HG03439 (cell line): Measurements from ENCODE around the gene LRMDA.

Source experiments
- ATAC-seq: cut with Tn5 transposase; IDR thresholded peaks from one replicate; pipeline ENCODE4 v1.9.1; 2021; ENCODE audit warnings: mild to moderate bottlenecking, moderate library complexity; ENCODE audit not compliant: unreplicated experiment

Gene LRMDA

DNA sequence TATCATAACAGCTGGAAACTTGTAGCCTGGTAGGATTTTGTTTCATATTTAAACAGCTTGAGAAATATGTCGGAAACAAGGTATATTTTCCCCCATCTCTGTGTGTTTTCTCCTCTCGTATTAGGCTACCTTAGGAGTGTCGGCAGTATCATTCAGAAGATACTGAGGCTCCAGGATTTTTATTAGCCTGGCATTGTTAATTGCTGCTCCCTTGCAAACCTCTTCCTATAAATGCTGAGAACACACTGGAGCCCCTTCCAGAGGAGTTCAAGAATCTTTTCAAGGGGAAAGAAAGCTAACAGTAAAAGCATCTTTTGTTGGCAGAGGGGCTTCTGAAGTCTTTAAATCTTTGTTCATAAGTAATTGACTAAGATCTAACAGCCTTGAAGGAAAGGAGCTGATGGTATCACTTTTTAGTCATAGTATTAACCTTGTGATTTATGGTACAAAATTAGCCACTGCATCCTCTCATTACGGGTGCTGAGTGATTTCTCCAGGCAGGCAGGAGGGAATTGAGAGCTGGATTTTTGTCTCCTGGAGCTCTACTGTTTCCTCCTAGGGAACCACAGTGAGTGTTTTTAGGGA is 998.7 kb downstream of the LRMDA start:
- no peak for ATAC-seq

DNA sequence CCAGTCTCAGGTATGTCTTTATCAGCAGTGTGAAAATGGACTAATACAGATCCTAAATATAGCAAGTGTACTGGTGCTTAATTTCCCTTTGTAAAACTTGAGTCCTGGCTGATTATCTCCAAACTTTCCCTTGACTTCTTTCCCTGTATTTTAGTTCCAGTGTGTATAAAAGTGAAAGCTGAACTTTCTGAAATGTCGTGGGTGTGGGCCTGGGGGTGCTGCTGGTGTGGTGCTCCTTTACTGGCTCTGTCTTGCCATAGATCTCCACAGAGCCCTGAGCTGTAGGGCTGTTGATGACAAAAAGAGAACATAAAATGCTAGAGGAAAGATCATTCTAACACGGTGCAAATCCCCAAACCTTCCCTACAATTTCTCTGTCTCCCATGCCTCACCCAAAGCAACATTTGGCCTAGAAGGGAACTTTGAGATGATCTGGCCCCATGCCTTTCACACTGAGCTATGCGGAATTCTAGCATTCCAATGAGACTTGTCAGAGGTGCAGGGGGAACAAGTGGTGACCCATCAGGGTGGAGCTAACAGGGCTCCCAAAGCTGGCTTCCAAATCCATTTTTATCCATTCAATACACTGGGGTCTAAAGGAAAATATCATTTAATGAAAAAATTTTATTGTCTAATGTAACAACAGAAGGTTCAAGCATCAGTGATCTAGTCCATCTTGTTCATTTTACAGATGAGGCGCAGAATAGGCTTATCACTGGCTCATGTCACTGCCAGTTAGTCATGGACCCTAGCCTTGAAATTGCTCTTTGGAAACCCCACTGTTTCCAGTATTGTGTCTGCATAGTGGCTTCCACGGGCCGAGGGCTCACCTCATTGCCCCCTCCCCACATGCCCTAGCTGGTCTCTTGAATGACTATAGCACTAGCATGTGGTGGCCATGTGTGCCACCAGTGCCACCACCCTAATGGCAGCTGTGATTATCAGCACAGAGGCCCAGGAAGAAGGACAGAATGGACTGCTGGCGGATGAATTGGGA is 1000.9 kb downstream of the LRMDA start:
- ATAC-seq, result no peak

GRCh38 chr10:76433161-76434005 is 1002.0 kb downstream of the LRMDA start:
- ATAC-seq, result no peak

DNA sequence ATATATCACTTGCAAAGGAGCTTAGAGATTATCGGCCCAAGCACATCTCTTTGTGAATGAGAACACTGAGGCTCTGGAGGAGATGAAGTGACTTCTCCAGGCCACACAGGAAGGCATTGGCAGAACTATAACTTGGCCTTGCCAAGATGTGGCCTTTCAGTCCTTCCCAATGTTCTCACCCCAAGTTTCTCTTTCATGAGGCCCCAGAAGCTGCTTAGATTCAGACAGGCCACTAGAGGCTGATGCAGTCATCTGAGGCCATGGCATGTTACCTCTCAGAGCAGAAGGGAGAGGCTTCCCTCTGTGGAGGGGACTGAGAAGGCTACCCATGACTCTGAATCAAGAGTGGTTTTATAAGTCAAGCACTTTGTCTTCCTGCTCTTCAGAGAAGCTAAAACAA is 1003.7 kb downstream of the LRMDA start:
- no peak for ATAC-seq

DNA sequence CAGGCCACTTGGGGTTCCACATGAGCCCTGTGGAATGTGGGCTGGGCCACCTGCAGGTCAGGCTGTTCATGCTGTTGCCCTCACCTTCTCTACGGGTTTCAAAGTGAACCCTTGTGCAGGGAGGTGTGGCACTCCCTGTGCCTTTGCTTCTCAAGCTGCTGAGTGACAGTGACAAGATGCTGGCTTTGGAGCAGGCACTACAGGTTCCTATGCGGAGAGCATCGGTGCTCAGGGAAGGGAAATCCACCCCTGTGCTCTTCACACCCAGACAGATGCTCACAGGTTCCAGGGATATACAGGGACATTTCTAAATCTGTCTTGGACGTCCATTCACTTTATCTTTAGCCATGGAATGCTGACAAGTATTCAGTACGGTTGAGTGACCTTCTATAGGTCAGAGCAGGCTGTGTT is 1005.0 kb downstream of the LRMDA start:
- no peak for ATAC-seq

DNA sequence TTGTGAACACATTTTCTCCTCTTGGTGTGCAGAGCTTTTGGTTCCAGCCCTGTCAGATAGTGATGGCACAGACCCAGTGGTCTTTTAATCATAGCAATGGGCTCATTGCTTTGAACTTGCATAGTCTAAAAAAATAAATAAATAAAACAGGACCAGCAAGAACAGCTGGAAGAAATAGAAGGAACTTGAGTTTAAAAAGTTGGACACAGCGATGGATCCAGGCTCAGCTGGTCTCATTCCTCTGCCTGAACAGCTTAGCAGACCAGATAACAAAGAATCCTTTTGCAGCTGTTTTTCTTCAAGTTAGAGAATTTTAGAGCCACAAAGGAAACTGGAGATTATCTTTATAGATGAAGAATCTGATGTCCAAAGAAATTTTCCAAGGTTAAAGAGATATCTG is 1005.6 kb downstream of the LRMDA start:
- ATAC-seq, result no peak

DNA sequence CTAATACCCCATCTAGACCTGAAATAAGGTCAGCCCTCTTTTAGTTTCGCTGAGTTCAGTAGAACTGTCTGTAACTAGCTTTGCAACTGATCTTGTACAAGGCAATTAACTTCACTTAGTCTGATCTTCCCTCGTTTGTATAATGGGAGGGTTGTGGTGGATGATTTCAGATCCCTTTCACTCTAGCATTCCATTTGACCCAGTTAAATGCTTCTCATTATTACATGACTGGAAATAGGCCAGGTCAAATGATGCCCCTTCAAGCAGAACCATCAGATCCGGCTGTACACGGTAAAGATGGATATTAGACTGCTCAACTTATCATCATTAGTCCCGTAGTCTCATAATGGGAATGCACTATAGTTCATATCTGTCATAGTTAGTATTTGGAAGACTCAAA is 1009.0 kb downstream of the LRMDA start:
- ATAC-seq, result no peak

- no peak for ATAC-seq
Observed at GRCh38 chr10:76442113-76442512, 1010.7 kb downstream of the LRMDA start.

GRCh38 chr10:76444034-76444800 is 1012.8 kb downstream of the LRMDA start:
- ATAC-seq, result no peak

DNA sequence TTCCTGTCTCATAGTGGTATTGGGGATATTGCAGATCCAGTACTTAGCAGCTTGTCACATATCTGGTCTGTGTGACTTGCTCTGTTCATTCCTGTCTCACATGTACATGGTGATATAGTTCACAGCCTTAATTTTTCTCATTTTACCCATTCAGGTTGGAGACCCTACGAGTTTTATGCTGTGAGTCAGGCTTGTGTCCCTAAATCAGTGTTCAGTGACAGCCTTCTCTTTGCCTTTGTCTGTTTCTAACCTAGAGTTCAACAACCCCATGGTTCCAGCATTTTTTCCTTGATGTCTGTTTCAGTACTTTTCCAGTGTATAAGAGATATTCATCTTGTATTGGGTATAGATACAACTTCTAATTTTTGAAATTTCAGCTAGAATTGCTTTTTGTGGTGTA is 1016.2 kb downstream of the LRMDA start:
- no peak for ATAC-seq

DNA sequence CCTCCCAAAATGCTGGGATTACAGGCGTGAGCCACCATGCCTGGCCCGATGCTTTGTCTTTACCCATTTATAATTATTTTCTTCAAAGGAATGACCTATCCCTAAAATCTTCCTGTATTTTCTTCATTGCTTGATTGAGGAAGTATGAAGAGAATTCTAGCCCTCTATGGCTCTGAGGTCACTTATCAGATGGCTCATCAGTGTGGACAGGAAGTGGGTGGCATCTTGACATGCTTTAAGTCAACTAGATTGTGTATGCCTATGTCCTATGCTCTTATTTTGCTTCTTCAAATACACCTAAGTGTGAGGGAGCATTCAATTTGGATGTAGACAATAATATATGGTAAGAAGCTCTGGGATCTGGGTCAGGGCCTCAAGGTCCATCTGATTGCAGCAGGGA is 1020.5 kb downstream of the LRMDA start:
- ATAC-seq, result no peak

DNA sequence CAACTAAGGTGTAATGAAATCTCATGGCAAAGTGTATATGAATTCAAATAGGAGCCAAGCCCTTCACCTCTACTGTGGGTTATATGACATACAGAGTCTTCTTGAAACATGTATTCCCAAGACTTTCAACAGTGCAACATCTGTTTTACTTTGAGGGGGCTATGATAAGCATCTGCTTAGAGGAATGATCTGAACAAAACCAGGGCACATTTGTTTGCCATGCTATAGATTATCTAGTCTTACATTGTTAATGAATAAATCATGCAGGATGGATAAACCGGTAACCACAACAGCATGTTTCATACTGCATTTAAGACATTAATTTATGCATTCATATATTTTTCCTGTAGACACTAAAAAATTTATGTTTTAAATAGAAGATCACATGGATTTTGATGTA is 1021.9 kb downstream of the LRMDA start:
- ATAC-seq, result no peak

DNA sequence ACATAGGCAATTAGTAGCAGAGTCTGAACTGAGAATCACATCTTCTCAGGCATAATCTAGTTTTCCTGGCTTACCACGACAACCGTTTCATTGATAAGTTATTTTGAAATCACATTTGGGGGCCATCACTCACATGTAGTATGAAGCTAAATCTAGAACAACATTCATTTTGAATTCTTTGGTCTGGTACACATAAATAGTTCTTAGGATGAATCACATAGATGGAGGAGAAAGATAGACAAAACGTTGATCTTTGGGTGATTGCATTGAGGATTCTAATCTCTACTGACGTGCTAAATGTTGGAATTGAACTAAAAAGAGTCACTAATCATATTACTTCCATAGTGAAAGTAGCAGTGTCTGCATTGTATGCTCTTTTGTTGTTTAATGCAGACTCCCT is 1022.6 kb downstream of the LRMDA start:
- no peak for ATAC-seq

- ATAC-seq, result no peak
Observed at GRCh38 chr10:76454506-76455140, 1023.2 kb downstream of the LRMDA start.

- ATAC-seq, result no peak
Observed at GRCh38 chr10:76456197-76456596, 1024.8 kb downstream of the LRMDA start.

- no peak for ATAC-seq
Observed at GRCh38 chr10:76459016-76459730, 1027.7 kb downstream of the LRMDA start.

DNA sequence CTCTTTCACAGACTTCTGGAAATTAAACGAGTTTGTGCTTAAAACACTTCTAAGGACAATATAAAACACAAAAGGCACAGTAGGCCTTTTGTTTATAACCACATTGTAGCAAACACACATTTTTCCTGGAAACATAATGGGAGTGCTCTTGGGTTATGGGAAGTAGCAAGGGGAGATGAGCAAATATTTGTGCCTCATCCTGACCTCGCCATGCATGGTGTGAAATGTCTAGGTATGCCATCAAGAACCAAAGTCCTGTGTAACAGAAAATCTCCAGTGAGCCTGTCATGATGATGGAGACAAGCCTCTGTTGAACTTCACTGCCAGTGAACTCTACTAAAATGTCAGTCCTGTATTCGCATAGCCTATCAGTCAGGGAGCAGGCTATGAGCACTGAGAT is 1029.6 kb downstream of the LRMDA start:
- ATAC-seq, result no peak

GRCh38 chr10:76463111-76463510 is 1031.7 kb downstream of the LRMDA start:
- ATAC-seq, result no peak

- ATAC-seq, result no peak
Observed at GRCh38 chr10:76466836-76467503, 1035.5 kb downstream of the LRMDA start.
